Ramos (cell line): Measurements from ENCODE around the gene UBE2J2.

Experiments used
- in situ Hi-C: fragments of 300-500 bp; cut with MboI; formaldehyde crosslinking; loops from one replicate; pipeline ENCODE4 v1.14.3; 2022; ENCODE audit warnings: low sequenced_read_pairs; ENCODE audit not compliant: unreplicated experiment

The UBE2J2 gene

GRCh38 chr1:1296070-1297061 lies 22.7 kb upstream of the UBE2J2 start:
- in situ Hi-C loops: loop anchor here (10.0 kb wide), 1 partner anchor 262 kb away; no protein-coding TSS in a partner anchor

- in situ Hi-C loops: loop anchor here (10.0 kb wide), 1 partner anchor 261 kb away; no protein-coding TSS in a partner anchor
Observed at GRCh38 chr1:1295154-1295923, 21.7 kb upstream of the UBE2J2 start.

GRCh38 chr1:1294250-1294890 lies 20.7 kb upstream of the UBE2J2 start:
- in situ Hi-C loops: loop anchor here (10.0 kb wide), 1 partner anchor 260 kb away; no protein-coding TSS in a partner anchor

GRCh38 chr1:1293263-1294249 lies 19.9 kb upstream of the UBE2J2 start:
- in situ Hi-C loops: loop anchor here (10.0 kb wide), 1 partner anchor 259 kb away; no protein-coding TSS in a partner anchor

GRCh38 chr1:1292851-1293250 lies 19.2 kb upstream of the UBE2J2 start:
- in situ Hi-C loops: loop anchor here (10.0 kb wide), 1 partner anchor 258 kb away; no protein-coding TSS in a partner anchor

- in situ Hi-C loops: loop anchor here (10.0 kb wide), 1 partner anchor 258 kb away; no protein-coding TSS in a partner anchor
Observed at GRCh38 chr1:1292442-1292779, 18.8 kb upstream of the UBE2J2 start.

- in situ Hi-C loops: loop anchor here (10.0 kb wide), 1 partner anchor 257 kb away; no protein-coding TSS in a partner anchor
Observed at GRCh38 chr1:1291548-1292441, 18.1 kb upstream of the UBE2J2 start.

- in situ Hi-C loops: loop anchor here (10.0 kb wide), 1 partner anchor 256 kb away; no protein-coding TSS in a partner anchor
Observed at GRCh38 chr1:1291023-1291528, 17.4 kb upstream of the UBE2J2 start.

GRCh38 chr1:1290238-1290731 lies 16.6 kb upstream of the UBE2J2 start:
- in situ Hi-C loops: loop anchor here (10.0 kb wide), 1 partner anchor 255 kb away; no protein-coding TSS in a partner anchor

- in situ Hi-C loops: no loop called here
Observed at GRCh38 chr1:1287288-1288110, 13.8 kb upstream of the UBE2J2 start.

- in situ Hi-C loops: no loop called here
Observed at GRCh38 chr1:1286313-1287261, 12.9 kb upstream of the UBE2J2 start.

GRCh38 chr1:1285611-1286311 lies 12.1 kb upstream of the UBE2J2 start:
- in situ Hi-C loops: no loop called here

- in situ Hi-C loops: no loop called here
Observed at GRCh38 chr1:1285102-1285571, 11.5 kb upstream of the UBE2J2 start.

- in situ Hi-C loops: no loop called here
Observed at GRCh38 chr1:1284221-1285101, 10.8 kb upstream of the UBE2J2 start.
